ENCODE results near the gene ATG4D.
A peak's percentile ranks its signal among the peaks of the same experiment; 100 is the strongest.

ATG4D gene

DNA sequence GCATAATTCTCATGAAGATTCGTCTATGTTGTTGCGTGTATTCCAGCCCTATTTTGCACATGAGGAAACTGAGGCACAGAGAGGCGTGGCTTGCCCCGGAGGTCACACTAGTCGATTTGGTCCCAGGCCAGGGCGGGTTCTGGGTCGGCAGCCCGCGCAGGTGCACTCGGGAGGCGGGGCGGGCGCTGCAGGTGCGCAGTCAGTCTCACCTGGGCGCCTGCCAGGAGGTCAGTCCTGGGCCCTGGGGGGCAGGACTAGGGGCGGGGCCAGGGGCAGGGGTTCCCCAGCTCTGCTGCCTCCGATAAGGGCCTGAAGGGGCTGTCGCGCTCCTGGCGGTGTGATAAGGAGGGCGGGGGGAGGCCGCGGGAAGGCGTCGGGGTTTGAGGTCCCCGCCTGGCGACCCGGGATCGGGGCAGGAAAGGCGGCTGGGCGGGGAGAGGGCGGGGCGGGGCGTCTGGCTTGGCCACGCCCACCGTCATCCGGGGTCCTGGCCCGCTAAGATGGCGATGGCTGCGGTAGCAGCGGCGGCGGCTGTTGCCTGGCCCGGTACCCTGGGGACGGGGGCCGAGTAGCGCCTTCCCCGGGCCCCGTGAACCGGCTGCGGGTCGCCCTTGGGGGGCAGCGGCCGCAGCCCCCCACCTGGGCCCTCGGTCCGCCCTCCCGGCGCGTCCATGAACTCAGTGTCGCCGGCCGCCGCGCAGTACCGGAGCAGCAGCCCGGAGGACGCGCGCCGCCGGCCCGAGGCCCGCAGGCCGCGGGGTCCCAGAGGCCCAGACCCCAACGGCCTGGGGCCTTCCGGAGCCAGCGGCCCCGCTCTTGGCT lies at the start of gene ATG4D:
Gene ATG4D, plus strand, starts transcription at position 485 of the 822 bp plus-strand sequence. Its CDS starts 187 bp downstream, at position 672.
- peak; percentile 45 to 51 for DNase-seq (ENCODE audit: low read depth in 2 of 2, low spot score in 1 of 2)

DNA sequence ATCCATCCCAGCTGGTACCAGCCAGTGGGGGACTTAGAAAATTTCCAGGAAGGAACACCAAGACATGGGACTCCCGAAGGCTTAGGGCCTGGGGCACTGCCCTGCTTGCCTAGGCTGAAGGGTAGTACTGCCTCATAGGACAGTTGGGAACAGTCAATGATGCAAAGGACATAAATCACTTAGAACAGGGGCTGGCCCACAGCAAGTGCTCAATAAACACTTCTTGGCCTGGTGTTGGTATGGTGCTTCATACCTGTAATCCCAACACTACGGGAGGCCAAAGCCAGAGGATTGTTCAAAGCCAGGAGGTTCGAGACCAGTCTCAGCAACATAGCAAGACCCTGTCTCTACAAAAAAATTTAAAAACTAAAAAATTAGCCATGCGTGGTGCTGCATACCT lies 46.3 kb upstream of the ATG4D start:
- DNase-seq (ENCODE audit: low read depth in 2 of 2, low spot score in 1 of 2): no peak

DNA sequence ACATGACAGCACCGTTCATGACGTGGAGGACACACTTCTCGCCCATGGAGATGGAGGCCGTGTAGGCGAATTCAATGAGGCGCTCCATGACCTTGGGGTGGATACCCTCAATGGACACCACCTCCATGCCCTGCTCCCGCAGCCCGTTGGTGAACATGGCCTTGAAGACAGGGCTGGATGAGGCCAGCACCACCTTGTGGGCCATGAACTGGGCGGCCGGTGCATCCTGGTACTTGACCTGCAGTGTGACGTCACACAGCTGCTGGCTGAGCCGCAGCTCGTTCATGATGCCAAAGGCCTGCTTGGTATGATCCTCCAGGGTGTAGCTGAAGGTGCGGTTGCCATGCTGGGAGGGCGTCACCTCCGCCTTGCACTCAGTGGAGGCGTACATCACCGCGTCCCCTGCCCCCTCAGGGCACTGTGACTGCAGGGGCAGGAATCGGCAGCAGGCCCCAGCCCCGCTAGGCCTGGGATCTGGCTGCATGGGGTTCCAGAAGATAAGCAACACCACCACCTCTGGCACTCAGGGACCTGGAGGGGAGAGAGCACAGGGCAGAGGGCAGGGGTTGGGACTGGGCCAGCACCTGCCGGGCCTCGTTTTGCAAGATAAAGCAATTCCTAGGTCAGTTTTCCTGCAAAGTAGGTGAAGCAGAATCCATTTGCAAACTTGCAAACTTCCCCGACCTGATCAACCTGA lies 44.0 kb upstream of the ATG4D start:
- no peak for DNase-seq (ENCODE audit: low read depth in 2 of 2, low spot score in 1 of 2)

DNA sequence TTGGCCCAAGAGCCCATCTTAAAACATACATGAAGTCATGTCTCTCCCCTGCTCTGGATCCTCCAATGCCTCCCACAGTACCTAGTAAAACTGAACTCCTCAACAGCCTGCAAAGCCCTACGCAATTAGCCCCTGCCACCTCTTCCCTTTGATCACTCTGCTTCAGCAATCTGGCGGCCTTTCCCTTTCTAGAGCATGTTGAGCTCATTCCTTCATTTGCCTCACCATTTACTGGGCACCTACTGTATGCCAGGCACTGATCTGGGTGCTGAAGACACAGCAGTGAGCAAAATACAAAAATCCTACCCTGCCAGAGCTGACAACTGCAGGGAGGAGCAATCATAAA lies 43.5 kb upstream of the ATG4D start:
- no peak for DNase-seq (ENCODE audit: low read depth in 2 of 2, low spot score in 1 of 2)

DNA sequence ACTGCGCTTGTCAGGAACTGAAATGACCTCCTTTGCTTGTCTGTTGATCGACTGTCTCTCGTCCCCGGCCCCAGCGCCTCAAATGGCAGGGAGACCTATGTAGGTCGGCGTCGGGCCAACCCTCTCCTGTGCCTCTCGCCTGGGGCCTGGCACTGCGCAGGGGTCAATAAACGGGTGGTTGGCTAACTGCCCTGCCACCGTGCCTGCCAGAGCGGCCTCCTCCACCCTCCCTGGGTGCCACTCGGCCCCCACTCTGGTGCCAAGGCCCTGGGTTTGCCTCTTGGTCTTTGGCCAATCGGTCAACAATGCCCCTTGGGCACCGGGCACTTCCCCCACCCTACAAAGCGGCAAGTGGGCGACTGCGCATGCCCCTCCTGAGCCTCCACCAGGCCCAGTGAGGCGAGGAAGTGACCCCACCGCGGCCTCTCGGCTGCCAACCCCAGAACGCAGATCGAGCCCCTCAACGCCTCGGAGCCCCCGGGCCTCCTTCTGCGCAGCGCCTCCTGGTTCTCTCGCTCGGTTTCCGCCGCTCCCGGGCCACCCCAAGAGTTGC lies 41.7 kb upstream of the ATG4D start:
- no peak for DNase-seq (ENCODE audit: low read depth in 2 of 2, low spot score in 1 of 2)

DNA sequence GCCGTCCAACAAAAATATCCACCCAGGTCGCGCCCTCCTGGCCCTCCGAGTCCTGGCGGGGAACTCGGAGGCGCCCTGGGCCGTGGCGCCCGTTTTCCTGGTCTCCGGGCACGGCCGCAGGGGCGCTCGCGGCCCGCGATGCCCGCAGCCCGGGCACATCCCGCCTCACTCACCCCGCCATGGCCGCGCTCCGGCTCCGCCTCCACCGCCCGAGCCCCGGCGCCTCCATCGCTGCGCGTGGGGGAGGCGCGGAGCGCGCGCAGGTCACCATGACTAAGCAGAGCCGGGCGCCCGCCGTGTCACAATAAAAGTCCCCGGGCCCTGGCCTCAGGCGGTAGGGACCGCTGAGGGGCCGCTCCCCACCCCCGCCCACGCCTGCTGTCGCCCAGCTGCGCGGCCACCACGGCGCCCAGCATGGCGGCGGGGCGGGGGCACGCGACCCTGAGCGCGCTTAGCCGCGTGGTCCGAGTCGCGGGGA lies 41.1 kb upstream of the ATG4D start:
- peak; percentile 53 to 82 for DNase-seq (ENCODE audit: low read depth in 2 of 2, low spot score in 1 of 2)

DNA sequence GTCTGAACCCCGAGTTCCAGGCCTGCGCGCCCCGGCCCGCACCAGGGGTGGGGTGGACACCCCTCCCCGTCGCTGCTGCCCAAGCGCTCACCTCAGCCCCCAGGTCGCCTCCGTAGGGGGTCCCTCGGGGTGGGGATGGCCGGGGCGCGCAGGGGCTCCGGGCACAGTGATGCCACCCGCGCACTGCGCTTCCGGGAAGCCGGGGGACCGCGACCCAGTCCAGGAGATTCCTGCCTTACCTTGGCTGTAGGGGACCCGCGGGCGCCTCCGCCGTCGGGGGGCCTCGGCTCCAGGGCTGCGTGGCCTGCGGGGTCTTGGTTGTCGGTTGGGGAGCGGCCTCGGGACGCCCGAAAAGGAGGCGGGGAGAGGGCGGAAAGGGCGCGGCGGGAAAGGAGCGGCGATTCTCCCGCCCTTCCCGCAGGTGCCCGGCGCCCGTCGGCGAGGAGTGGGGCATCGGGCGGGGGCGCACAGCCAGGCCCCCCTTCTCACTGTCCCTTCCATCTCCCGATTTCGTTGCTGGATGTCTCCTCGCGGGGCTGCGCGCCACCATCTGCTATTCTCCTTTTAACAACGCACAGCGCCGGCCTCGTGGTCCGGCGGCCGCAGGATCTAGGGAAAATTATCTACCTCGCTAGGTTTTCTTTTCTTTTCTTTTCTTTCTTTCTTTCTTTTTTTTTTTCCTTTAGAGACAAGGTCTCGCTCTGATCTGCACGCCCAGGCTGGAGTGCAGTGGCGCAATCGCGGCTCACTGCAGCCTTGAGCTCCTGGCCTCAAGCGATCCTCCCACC lies 40.5 kb upstream of the ATG4D start, which contains the start of gene KEAP1:
Gene KEAP1, minus strand, starts transcription at position 355 of the 788 bp plus-strand sequence. CDS start 3,323 bp downstream, outside the sequence.
- no peak for DNase-seq (ENCODE audit: low read depth in 2 of 2, low spot score in 1 of 2)

DNA sequence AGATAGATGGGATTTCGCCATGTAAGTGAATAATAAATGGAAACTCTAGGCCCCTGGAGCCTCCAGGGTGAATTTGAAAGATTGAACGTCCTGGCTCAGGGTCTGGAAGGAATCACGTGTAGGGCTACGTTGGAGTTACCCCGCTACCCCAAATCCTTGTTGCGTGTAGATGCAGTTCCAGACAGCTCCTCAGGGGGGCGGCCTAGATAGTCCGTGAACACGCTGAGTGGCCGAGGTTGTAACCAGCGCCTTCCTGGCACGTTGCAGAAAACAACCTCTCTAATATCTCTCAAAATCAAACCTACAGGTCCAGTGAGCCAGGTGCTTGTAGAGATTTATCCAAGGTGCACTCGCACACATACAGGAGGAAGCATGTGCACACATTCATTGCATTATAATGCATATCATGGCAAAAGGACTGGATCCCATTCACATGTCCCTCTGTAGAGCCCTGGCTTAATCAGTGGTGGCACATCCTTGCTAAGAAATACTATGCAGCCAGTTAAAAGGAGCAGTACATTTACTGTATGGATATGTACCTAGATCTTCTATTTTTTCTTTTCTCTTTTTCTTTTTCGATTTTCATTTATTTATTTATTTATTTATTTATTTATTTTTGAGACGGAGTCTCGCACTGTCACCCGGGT lies 38.0 kb upstream of the ATG4D start:
- DNase-seq (ENCODE audit: low read depth in 2 of 2, low spot score in 1 of 2): peak; percentile 65 to 71

DNA sequence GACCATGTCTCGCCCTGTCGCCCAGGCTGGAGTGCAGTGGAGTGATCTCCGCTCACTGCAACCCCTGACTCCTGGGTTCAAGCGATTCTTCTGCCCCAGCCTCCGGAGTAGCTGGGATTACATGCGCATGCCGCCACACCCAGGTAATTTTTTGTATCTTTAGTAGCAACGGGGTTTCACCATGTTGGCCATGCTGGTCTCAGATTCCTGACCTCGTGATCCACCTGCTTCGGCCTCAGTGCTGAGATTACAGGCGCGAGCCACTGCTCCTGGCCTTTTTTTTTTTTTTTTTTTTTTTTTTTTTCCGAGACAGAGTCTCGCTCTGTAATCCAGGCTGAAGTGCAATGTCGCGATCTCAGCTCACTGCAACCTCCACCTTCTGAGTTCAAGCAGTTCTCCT lies 35.7 kb upstream of the ATG4D start:
- DNase-seq (ENCODE audit: low read depth in 2 of 2, low spot score in 1 of 2): no peak

DNA sequence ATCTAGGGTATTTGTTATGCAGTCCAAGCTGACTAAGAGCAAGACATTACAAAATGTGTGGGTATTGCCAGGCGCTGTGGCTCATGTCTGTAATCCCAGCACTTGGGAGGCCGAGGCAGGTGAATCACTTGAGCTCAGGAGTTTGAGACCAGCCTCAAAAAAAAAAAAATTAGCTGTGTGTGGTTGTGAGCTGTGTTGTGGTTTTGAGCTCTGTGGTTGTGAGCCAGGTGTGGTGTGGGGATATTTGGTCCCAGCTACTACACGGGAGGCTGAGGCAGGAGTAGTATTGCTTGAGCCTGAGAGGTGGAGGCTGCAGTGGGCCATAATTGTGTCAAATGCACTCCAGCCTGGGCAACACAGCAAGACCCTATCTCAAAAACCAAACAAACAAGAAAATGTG lies 35.0 kb upstream of the ATG4D start:
- DNase-seq (ENCODE audit: low read depth in 2 of 2, low spot score in 1 of 2): no peak

DNA sequence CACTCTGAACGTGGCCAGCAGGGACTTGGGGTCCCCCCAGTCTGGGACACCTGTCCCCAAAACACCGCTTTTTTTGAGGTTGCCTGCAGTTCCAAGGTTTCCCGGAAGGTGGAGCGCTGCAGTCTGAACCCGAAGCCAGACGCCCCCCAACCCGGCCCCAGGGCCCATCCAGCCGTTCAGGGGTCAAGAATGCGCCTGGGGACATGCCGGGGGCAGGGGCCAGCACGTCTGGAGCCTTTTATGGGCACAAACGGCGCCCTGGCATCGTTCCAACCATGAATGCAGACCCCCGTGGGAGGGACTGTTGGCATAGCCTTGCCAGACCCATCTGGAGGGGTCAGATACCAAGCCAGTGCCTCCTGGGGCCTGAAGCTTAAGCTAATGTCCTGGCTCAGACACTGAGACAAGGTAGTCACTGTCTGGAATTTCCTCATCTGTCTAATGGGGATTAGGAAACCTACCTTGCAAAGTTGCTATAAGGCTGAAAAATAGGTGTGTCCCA lies 33.4 kb upstream of the ATG4D start:
- DNase-seq (ENCODE audit: low read depth in 2 of 2, low spot score in 1 of 2): no peak

DNA sequence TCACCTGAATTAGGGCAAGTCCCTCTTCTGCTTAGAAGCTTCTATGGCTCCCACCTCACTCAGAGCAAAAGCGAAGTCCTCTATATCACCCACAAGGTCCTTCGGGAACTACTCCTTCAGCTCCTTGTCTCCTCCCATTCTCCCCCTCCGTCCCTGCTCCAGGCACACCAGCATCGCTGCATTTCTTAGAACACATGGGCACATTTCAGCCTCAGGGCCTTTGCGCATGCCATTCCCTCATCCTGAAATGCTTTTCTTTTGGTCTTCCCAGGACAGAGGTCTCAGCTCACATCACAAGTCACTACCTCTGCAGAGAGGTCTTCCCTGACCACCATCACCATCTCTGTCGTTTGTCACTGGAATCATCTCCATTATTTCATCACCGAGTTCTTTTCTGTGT lies 30.5 kb upstream of the ATG4D start:
- DNase-seq (ENCODE audit: low read depth in 2 of 2, low spot score in 1 of 2): no peak

DNA sequence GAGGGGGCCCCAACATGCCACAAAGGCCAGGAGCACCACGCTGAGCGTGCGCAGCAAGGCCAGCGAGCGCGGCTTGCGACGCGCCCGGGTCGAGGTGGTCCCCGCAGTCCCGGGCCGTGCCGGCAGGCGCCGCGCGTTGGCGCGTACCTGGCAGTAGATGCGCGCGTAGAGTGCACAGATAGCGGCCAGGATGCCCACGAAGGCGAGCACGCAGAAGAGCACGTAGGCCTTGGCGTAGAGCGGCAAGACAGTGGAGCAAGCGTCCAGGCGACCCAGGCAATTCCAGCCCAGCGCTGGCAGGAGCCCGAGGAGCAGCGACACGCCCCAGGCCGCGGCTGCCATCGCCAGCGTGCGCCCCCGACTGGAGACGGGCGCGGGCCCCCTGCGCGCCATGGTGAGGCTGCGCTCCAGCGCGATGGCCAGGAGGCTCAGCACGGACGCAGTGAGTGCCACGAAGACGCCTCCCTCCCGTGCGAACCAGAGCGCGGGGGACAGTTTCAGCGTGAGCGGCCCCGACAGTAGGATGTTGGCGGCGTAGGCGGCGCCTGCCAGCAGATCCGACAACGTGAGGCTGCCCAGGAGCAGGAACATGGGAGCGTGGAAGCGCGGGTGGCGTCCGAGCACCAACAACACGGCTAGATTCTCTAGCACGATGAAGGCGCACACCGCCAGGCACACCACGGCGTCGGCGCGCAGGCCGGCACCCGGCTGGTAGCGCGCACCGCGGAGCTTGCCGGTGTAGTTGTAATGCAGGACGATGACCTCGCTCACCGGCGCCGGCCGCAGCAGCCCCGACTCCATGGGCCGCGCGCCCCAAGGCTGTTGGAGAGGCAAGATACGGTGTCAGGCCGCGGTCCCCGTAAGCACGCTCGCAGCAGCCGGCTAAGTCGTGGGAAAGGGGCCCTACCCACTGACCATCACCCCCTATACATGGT lies 29.2 kb upstream of the ATG4D start:
- DNase-seq (ENCODE audit: low read depth in 2 of 2, low spot score in 1 of 2): no peak

DNA sequence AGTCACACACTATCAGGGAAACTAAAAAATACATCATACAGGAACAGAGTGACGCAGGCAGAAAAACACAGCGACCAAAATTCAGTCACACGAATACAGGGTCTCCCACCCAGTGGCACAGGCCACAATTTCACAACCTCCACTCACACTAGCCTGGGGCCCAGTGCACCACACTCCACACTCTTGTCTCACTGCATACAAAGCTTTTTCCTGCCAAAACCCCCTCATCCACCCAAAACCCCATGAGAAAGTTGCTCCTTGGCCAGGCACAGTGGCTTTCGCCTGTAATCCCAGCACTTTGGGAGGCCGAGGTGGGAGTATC lies 27.7 kb upstream of the ATG4D start:
- no peak for DNase-seq (ENCODE audit: low read depth in 2 of 2, low spot score in 1 of 2)

DNA sequence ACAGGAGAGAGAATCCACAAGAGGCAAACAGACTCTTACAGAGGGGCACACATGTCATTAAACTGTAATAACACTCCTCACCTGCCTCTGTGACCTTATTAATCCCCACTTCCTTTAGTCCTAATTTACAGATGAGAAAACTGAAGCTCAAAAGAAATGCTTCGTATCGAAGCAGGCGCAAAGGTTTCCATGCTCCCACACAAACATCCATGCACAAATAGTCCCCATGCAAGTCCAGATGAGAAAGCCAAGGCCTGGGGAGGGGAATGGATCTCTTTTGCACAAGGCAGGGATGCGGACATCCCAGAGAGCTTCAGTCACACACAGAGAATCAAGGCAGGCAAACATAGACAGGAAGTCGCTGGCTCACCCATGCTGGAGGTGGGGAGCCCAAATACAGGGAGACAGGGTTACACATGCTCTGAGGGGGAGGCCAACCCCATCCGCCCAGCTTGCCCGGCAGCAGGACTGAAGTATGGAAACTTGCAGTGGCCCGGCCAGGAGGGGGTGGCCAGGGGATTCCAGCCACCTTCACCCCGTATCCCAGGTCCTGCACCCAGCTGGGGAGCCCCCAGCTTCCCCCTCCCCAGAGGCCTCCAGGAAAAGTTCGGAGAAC lies 26.9 kb upstream of the ATG4D start:
- no peak for DNase-seq (ENCODE audit: low read depth in 2 of 2, low spot score in 1 of 2)

DNA sequence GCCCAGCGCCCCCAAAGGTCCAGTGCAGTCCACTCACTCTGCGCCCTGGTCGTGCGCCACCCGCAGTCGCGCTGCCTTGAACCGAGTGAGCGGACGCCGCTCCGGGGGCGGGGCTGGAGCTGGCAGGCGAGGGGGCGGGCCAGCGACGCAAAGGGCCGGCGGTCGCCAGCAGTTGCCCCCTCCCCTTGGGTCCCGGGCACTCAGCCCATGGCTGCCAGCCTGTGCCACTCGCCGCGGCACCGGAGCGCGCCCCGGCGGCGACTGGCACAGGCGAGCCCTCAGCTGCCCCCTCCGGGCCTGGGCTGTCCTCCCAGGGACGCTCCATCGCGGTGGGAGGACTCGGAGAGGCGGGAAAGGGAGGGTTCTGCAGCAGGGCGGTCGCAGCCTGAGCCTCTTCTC lies 26.3 kb upstream of the ATG4D start, which contains the start of gene S1PR5:
Gene S1PR5, minus strand, starts transcription at position 87 of the 399 bp plus-strand sequence. CDS start 2,436 bp downstream, outside the sequence.
- DNase-seq (ENCODE audit: low read depth in 2 of 2, low spot score in 1 of 2): no peak

DNA sequence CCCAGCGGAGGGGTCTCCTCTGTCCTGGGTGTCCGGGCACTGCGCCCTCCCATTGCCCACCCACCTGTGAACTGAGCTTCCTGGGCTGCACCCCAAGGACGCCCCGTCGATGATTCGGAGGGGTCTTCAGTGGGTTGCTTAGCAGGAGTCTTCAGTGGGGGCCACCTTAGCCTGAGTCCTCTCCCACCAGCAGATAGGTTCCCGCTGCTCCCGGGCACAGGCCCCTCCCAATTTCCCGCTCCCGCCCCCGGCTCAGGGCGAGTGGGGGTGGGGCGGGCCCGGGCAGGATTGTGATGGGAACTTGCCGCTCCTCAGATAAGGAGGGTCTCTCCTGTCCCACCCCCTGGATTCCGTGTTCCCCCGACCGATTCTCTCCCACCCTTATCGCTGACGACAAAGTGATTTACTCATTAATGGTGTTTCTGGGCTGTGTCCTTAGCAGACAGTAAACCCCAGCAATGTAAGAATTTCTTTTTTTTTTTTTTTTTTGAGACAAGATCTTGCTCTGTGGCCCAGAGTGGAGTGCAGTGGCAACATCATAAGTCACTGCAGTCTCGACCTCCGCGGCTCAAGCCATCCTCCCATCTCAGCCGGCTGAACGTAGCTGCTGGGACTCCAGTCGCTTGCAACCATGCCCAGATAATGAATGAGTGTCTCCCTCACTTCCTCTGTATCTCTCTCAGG lies 25.8 kb upstream of the ATG4D start:
- no peak for DNase-seq (ENCODE audit: low read depth in 2 of 2, low spot score in 1 of 2)
